Liver (tissue), 9 donors: ENCODE results near the gene NOC2L. TPM values are rescaled to one million over a fixed set of nuclear protein-coding genes. Genes with fewer than 3 reads are reported as not detected.

Experiments used
- DNase-seq: peaks from one replicate; pipeline ENCODE4 v3.0.0-alpha.2; 2017; ENCODE audit warnings: low spot score
- H3K27ac ChIP-seq, 2 donors: one replicate each; pipeline ENCODE4 v1.7.0; 2013; ENCODE audit warnings: inconsistent platforms in 2 of 2, low read length in 2 of 2, control low read depth in 1 of 2, low read depth in 1 of 2, mild to moderate bottlenecking in 1 of 2
- H3K27me3 ChIP-seq, 4 donors: one replicate each; pipeline versions ENCODE4 v1.6.1 to v1.7.0; 2013; ENCODE audit warnings: low read length in 3 of 4, inconsistent platforms in 1 of 4, mild to moderate bottlenecking in 1 of 4, moderate library complexity in 1 of 4; ENCODE audit not compliant: control insufficient read depth in 4 of 4, insufficient read depth in 4 of 4
- H3K36me3 ChIP-seq, 4 donors: one replicate each; pipeline versions ENCODE4 v1.6.1 to v1.7.0; 2013; ENCODE audit warnings: low read length in 3 of 4, mild to moderate bottlenecking in 3 of 4, low read depth in 1 of 4, moderate library complexity in 1 of 4; ENCODE audit not compliant: control insufficient read depth in 4 of 4, insufficient read depth in 3 of 4
- H3K4me1 ChIP-seq, 4 donors: one replicate each; pipeline versions ENCODE4 v1.6.1 to v1.7.0; 2013; ENCODE audit warnings: low read length in 3 of 4, mild to moderate bottlenecking in 3 of 4, moderate library complexity in 1 of 4; ENCODE audit not compliant: control insufficient read depth in 4 of 4, insufficient read depth in 4 of 4
- H3K4me3 ChIP-seq, 3 donors: one replicate each; pipeline versions ENCODE4 v1.6.1 to v1.7.0; 2013; ENCODE audit warnings: low read length in 3 of 3, control low read depth in 1 of 3, low read depth in 1 of 3, mild to moderate bottlenecking in 1 of 3
- H3K9ac ChIP-seq, 2 donors: one replicate each; pipeline ENCODE4 v1.7.0; 2013; ENCODE audit warnings: low read length in 2 of 2, mild to moderate bottlenecking in 2 of 2, moderate library complexity in 2 of 2, control low read depth in 1 of 2, low read depth in 1 of 2
- H3K9me3 ChIP-seq, 4 donors: one replicate each; pipeline versions ENCODE4 v1.6.1 to v1.7.0; 2013; ENCODE audit warnings: low read length in 3 of 4; ENCODE audit not compliant: control insufficient read depth in 4 of 4
- FOXA1 ChIP-seq: IDR thresholded peaks from 2 replicates; pipeline ENCODE4 v1.6.1; 2016; ENCODE audit warnings: antibody characterized with exemption
- HNF4A ChIP-seq, 2 donors: conservative IDR thresholded peaks; 2 replicates each; pipeline ENCODE4 v1.6.1; 2016; ENCODE audit warnings: antibody characterized with exemption in 2 of 2, mild to moderate bottlenecking in 2 of 2
- NR2F2 ChIP-seq: IDR thresholded peaks from 2 replicates; pipeline ENCODE4 v1.6.1; 2016; ENCODE audit warnings: antibody characterized with exemption
- RXRA ChIP-seq, 2 donors: IDR thresholded peaks; 2 replicates each; pipeline ENCODE4 v1.6.1; 2017 to 2018; ENCODE audit warnings: antibody characterized with exemption in 2 of 2, mild to moderate bottlenecking in 1 of 2
- SP1 ChIP-seq: IDR thresholded peaks from 2 replicates; pipeline ENCODE4 v1.6.1; 2018; ENCODE audit warnings: antibody characterized with exemption, mild to moderate bottlenecking
- WGBS: extraction: QIAGEN DNeasy Blood & Tissue Kit; methylation state at CpG from one replicate; pipeline ENCODE4 v1.1.7; 2013; 5-methylcytosine and 5-hydroxymethylcytosine counted together
- polyA plus RNA-seq, 2 donors: library from polyadenylated mRNA; stranded (reverse) in 1 of 2; unstranded in 1 of 2; fragments of 200-250 nt in 1 of 2; fragments of >200 nt in 1 of 2; fragmentation: Nextera tagmentation in 1 of 2; extraction: Ambion mirVana in 1 of 2; gene quantifications; one replicate each; pipeline versions ENCODE4 v1.2.1 to v1.2.3, GENCODE V29; 2013 to 2015
- total RNA-seq, 2 donors: library from RNA; depleted of rRNA; stranded (reverse); fragments of >200 nt; gene quantifications; one replicate each; pipeline ENCODE4 v1.2.3, GENCODE V29; 2014
- TF ChIP-seq, protein P1 (sequence below): fragments of 150-350 bp; IDR thresholded peaks from 2 replicates; pipeline ENCODE4 v1.5.1; 2017; ENCODE audit warnings: improper control_type of control experiment, low read depth, low read length; ENCODE audit not compliant: missing input control
- TF ChIP-seq, protein P2 (sequence below): IDR thresholded peaks from 2 replicates; pipeline ENCODE4 v1.6.1; 2016; ENCODE audit warnings: antibody characterized with exemption
- TF ChIP-seq, protein P3 (sequence below): IDR thresholded peaks from 2 replicates; pipeline ENCODE4 v1.6.1; 2016; ENCODE audit warnings: antibody characterized with exemption, mild to moderate bottlenecking
- donor health status: healthy.
- donor health status: healthy.
- donor health status: healthy.
- donor health status: healthy.
- donor health status: healthy.

Gene NOC2L
- total and polyA plus RNA-seq, 4 donors: 17.1 to 34.5 (median 30.0) TPM

DNA sequence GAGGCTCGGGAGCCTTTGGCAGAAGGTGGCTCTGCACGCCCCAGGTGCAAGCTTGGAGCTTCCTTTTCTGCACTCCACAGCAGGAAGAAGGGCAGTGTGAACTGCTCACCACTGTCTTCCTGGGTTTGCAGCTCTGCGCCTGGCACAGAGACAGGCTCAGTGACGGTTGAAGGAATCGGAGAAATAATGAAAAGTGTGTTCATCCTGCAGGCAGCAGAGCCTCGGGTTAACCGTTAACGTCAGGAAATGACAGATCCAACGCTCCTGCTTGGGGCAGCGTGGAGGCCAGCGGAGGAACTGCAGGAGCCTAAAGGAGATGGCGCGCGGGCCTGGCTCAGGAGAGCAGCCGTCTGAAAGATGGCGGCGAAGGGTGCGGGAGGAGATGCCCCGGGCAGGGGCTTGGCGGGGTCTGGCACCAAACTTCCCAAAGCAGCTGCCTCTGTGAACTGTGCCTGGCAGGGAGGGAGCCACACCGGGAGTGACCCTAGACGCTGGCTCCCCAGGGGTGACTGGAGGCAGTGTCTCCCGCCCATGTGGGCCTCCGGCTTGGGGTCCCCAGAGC is 46.2 kb downstream of the NOC2L start:
- Histone ChIP-seq H3K36me3 (no peaks in the 10 kb centered on the region), H3K4me1 (peaks cover 9 to 15% (median 13%) of the 10 kb centered on the region in 4 donors), H3K27ac (no peak overlapping the region), H3K9me3 (no peaks in the 10 kb centered on the region), H3K27me3 (peaks cover 0 to 2% (median 0%) of the 10 kb centered on the region in 4 donors), H3K4me3 (no peak overlapping the region), H3K9ac (no peak overlapping the region)
- 57% methylated on average over 24 of the region's 24 CpGs for WGBS
- DNase-seq: no peak
- TF ChIP-seq FOXA1: no peak
- TF ChIP-seq, protein P1, sequence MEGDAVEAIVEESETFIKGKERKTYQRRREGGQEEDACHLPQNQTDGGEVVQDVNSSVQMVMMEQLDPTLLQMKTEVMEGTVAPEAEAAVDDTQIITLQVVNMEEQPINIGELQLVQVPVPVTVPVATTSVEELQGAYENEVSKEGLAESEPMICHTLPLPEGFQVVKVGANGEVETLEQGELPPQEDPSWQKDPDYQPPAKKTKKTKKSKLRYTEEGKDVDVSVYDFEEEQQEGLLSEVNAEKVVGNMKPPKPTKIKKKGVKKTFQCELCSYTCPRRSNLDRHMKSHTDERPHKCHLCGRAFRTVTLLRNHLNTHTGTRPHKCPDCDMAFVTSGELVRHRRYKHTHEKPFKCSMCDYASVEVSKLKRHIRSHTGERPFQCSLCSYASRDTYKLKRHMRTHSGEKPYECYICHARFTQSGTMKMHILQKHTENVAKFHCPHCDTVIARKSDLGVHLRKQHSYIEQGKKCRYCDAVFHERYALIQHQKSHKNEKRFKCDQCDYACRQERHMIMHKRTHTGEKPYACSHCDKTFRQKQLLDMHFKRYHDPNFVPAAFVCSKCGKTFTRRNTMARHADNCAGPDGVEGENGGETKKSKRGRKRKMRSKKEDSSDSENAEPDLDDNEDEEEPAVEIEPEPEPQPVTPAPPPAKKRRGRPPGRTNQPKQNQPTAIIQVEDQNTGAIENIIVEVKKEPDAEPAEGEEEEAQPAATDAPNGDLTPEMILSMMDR: peak; percentile 31

DNA sequence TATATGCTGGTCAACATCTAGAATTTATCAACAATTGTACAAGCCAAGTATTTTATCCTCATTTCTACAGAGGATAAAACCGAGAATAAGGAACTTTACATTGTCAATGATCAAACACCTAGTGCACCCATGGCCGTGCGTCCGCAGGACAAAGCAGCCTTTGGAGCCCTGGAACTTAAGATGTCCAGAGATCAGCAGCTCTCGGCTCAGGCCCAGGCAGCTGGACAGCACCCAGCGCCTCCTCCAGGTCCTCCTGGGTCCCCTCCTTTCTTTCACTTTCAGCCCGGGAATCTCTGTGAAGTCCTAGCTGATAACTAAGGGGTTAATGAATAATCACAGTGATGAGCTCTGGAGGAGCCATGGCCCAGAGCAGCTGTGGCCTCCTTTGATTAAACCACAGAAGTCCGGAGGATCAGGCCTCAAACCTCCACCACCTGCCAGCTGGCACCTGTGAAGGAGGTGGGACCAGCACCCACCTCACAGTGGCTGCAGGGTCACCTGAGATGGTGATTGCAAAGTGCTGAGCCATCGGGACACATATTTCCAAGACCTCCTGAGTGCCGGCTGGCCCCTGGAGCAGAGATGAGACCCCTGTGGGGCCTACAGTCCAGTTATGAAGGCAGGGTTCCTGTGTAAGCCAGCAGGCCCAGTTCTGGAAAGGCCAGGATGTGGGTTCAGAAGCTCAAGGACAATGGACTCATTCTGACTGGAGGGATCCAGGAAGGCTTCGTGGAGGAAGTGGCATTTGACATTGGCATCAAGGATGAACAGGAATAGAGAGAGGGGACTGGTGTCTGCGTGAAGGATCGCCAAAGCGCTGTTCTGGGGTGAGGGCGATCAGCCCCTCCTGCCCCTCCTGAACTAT is 46.9 kb downstream of the NOC2L start:
- H3K27me3 ChIP-seq: peaks cover 0 to 2% (median 0%) of the 10 kb centered on the region in 4 donors

DNA sequence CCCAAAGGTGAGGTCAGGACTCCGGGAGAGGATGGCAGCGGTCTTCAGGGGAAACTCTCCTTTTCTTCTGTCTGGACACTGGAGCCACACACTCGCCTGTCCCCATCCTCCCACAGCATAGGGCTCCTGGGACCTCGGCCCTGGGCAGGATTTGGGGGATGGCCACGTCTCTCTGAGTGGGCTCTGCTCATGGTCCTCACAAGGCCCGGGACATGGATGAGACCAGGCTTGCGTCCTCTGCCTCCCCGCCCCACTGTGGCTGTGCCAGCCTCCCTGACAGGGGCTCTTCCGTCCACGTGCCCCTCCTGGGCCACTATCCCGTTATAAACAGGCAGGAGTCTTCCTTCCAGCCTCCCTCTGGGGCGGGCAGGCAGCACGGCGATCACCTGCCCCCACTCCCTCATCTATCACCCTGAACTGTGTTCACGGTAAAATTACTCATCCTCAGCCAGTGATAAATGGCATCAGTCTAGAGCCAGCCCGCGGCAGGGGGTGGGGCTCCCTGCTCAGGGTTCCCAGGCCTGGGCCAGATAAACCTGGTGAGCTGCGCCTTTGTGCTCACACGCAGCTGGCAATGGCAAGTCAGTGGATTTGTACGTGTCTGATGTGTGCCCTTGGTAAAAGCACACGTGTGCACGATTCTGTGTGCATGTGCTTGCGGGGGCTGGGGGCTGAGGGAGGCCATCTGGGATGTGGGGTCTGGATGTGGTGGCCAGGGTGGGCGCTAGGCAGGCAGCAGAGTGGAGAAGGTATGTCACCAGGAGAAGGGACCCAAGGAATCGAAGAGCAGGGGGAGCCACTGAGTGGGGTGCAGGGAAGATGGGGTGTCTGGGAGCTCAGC is 48.0 kb downstream of the NOC2L start:
- Histone ChIP-seq H3K27me3 (peaks cover 0 to 2% (median 0%) of the 10 kb centered on the region in 4 donors), H3K27ac (no peak overlapping the region), H3K4me3 (no peak overlapping the region), H3K9me3 (no peaks in the 10 kb centered on the region), H3K9ac (no peak overlapping the region), H3K36me3 (no peaks in the 10 kb centered on the region), H3K4me1 (peaks cover 0 to 2% (median 2%) of the 10 kb centered on the region in 4 donors)
- TF ChIP-seq FOXA1 (no peak), HNF4A (conservative IDR thresholded peaks at IDR 0.05) (no peak), SP1 (no peak), NR2F2 (no peak), RXRA (IDR thresholded peaks at IDR 0.05) (no peak)
- TF ChIP-seq, protein P1: no peak
- TF ChIP-seq, protein P2, sequence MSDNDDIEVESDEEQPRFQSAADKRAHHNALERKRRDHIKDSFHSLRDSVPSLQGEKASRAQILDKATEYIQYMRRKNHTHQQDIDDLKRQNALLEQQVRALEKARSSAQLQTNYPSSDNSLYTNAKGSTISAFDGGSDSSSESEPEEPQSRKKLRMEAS: no peak
- 80% methylated on average over 25 of the region's 25 CpGs for WGBS
- no peak for DNase-seq

More for the DNA sequence above, 46.9 kb downstream of the NOC2L start:
- 73% methylated on average over 15 of the region's 15 CpGs for WGBS
- Histone ChIP-seq H3K4me1 (peaks cover 7 to 12% (median 10%) of the 10 kb centered on the region in 4 donors), H3K27ac (no peak overlapping the region), H3K9me3 (no peaks in the 10 kb centered on the region), H3K9ac (no peak overlapping the region), H3K36me3 (no peaks in the 10 kb centered on the region), H3K4me3 (no peak overlapping the region)
- no peak for TF ChIP-seq SP1
- no peak for TF ChIP-seq FOXA1
- TF ChIP-seq, protein P3, sequence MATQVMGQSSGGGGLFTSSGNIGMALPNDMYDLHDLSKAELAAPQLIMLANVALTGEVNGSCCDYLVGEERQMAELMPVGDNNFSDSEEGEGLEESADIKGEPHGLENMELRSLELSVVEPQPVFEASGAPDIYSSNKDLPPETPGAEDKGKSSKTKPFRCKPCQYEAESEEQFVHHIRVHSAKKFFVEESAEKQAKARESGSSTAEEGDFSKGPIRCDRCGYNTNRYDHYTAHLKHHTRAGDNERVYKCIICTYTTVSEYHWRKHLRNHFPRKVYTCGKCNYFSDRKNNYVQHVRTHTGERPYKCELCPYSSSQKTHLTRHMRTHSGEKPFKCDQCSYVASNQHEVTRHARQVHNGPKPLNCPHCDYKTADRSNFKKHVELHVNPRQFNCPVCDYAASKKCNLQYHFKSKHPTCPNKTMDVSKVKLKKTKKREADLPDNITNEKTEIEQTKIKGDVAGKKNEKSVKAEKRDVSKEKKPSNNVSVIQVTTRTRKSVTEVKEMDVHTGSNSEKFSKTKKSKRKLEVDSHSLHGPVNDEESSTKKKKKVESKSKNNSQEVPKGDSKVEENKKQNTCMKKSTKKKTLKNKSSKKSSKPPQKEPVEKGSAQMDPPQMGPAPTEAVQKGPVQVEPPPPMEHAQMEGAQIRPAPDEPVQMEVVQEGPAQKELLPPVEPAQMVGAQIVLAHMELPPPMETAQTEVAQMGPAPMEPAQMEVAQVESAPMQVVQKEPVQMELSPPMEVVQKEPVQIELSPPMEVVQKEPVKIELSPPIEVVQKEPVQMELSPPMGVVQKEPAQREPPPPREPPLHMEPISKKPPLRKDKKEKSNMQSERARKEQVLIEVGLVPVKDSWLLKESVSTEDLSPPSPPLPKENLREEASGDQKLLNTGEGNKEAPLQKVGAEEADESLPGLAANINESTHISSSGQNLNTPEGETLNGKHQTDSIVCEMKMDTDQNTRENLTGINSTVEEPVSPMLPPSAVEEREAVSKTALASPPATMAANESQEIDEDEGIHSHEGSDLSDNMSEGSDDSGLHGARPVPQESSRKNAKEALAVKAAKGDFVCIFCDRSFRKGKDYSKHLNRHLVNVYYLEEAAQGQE: no peak
- no peak for TF ChIP-seq RXRA (IDR thresholded peaks at IDR 0.05)
- no peak for DNase-seq
